ENCODE measurements around the gene ALDOA.

DNA sequence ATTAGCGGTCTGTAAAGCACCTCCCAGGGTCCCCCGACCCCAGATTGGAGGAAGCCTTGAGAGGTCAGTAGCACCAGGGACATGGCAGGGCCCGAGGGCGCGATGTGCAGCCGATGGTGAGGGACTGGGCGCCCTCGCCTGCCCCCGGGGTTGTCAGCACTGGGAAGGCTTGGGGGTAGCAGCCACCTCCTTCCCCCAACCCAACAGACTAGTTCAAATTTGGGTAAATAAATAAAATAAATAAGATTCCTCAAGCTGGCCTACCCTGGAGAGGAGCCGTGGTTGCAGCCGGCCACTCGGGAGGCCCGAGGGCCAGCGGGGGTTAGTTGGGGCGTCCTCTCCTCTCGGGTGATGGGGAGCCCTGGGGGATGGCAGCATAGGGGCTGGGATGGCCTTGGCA is 41.1 kb upstream of the ALDOA start:
- TF ChIP-seq POLR2A (IDR thresholded peaks at IDR 0.05): no peak
- no peak for TF ChIP-seq POLR2AphosphoS5 (IDR thresholded peaks at IDR 0.05; ENCODE audit: insufficient read depth in 1 of 2, low read depth in 1 of 2)
- TF ChIP-seq, protein P1, sequence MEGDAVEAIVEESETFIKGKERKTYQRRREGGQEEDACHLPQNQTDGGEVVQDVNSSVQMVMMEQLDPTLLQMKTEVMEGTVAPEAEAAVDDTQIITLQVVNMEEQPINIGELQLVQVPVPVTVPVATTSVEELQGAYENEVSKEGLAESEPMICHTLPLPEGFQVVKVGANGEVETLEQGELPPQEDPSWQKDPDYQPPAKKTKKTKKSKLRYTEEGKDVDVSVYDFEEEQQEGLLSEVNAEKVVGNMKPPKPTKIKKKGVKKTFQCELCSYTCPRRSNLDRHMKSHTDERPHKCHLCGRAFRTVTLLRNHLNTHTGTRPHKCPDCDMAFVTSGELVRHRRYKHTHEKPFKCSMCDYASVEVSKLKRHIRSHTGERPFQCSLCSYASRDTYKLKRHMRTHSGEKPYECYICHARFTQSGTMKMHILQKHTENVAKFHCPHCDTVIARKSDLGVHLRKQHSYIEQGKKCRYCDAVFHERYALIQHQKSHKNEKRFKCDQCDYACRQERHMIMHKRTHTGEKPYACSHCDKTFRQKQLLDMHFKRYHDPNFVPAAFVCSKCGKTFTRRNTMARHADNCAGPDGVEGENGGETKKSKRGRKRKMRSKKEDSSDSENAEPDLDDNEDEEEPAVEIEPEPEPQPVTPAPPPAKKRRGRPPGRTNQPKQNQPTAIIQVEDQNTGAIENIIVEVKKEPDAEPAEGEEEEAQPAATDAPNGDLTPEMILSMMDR (IDR thresholded peaks at IDR 0.05): no peak

Measured in vagina (tissue), 2 donors.